CD1c-positive myeloid dendritic cell (primary cell): ENCODE data around the gene H19.

Source experiments
- DNase-seq: peaks from one replicate; pipeline ENCODE4 v3.0.0-alpha.2; 2016; ENCODE audit errors: extremely low spot score

The H19 gene

DNA sequence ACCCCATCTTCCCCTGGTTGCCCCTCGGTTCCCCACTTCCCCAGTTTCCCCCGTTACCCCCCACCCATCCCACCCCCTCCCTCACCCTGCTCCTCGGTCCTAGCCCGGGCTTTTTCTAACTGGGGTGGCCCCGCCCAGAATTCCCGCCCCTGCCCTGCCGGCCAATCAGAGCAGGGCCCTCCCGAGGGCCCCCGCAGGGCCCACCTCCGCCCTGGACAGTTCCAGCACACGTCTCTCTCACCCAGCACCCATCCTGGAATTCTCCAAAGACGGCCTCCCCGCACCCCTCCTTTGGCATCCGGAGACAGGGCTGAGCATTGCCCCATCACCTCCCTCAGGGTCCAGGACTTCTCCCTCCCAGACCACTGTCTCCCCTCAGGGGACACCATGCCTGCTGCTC is at the start of gene H19:
Gene H19 (minus strand): TSS at position 88 of the 400 bp plus-strand sequence.
- no peak for DNase-seq

DNA sequence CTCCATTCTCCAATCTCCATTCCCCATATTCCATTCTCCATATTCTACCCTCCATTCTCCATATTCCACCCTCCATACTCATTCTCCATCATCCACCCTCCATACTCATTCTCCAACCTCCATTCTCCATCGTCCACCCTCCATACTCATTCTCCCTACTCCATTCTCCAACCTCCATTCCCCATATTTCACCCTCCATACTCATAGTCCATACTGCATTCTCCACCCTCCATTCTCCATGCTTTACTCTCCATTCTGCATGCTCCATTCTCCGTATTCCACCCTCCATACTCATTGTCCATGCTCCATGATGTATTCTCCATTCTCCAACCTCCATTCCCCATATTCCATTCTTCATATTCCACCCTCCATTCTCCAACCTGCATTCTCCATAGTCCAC is 44.3 kb upstream of the H19 start:
- no peak for DNase-seq

DNA sequence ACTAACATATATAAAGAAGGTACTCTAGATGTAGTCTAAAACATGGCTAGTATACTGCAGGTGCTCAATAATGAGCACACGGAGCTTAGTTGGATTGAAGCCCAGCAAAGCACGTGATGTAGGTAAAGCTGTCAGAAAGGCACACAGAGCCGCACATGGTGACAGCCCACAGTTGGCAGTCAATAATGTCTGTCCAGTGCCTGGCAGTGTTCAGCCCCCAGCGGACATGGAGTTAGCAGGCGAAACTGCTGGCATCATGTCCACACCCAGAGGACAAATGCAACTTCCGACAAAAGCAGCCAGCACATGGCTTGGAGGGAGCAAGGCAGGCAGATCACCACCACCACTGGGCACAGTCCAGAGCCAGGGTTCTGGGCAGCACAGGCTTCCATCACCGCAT is 43.5 kb upstream of the H19 start:
- DNase-seq, result no peak

DNA sequence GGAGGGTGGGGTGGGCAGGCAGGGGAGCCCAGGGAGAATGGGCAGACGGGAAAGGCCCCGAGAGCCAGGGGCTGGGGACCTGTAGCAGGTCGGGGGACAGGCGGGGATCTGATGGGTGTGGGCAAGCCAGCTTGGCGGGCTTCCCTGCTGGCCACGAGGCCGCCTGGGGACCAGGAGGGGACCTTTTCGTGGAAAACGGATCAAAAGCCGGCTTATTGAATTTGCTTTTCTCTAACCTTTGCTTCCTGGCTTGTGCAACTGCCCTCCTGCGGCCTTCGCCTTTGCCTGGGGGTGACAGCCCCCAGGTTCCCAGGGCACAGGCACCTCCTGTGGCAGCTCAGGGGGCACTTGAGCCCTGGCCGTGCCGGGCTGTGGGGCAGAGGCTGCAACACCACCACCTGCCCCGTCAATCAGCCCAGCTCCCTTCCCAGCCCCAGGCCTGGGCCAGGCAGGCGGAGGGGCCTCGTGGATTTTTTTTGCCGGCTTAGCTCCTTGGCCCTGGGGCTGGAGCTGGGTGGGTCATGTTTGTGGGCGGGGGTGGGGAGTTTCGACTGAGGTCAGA is 41.6 kb upstream of the H19 start:
- no peak for DNase-seq

DNA sequence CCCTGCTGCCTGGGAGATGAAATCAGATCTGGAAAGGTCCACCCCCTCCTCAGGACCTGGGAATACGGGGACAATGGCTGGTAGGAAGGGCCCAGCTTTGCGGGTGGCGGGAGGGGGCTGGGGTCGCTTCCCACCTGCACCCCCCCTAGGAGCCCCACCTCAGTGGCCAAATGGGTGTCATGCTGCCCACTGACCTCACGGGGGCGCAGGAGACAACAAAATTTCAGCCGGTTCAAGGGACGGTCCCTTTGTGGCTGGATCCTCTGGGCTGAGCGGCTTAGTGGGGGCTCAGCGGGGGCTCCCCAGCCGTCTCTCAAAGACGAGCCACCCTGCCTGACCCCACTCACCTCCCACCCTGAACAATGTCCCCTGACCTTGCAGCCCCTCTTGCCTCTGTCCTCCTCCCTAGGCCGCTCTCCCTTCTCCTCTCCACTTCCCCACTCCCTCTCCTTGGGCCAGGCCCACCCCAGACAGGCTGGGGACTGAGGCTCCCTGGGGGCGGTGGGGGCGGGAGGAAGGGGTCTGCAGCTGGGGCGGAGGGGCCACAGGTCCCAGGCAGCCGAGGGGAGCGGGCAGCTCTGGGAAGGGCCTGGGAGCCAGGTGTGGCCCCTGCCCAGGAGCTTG is 39.3 kb upstream of the H19 start:
- DNase-seq, result no peak

DNA sequence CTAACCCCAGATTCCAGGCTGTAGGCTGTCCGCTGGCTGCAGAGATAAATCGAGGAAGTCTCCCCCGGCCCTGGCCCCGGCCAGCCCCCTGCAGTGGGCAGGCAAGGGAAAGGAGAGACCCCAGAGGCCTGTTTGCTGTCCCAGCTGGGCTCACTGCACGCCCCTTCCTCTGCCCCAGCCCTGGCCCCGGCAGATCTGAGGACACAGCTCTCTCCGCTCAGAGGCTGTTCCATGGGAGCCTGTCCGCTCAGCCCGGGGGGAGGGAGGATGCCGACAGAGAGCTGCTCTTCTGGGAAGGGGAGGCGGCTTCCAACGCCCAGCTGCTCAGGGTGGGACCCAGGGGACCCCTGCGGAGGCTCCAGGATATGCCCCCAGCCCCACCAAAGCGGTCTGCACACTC is 37.7 kb upstream of the H19 start:
- DNase-seq, result no peak

DNA sequence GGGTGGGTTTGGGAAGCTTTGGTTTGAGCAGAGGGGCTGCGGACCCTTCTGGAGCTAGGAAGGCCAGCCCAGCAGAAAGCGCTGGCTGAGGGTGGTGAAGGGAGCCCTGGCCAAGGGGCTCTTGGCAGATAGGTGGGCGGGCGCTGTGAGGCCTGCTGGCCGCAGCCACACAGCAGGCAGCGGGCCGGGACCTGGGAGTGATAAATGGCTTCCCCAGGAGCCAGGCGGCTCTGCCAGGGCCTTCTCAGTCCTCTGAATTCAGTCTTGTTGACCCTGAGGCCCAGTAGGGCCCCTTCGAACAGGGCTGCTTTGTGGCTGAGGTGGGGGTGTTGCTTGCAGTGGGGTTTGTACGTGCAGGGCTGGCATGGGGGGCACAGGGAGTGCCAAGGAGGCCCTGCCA is 33.4 kb upstream of the H19 start:
- DNase-seq, result no peak

DNA sequence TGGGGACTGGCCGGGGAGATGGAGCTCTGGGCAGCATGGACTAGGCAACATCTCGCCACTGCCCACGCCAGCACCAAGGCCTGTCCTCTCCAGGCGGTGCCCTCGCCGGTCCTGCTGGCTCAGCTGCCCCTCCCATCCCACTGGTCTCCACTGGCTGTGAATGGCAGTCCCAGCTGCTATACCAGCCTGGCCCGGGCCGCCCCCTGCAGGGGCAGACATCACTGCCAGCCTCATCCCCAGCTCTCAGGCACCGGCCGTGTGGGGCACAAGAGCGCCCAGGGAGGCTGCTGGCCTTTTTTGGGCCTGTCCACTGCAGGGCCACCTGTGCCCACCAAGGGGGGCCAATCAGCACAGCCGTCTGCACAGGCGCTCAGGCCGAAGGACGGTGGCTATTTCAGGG is 30.1 kb upstream of the H19 start:
- no peak for DNase-seq

DNA sequence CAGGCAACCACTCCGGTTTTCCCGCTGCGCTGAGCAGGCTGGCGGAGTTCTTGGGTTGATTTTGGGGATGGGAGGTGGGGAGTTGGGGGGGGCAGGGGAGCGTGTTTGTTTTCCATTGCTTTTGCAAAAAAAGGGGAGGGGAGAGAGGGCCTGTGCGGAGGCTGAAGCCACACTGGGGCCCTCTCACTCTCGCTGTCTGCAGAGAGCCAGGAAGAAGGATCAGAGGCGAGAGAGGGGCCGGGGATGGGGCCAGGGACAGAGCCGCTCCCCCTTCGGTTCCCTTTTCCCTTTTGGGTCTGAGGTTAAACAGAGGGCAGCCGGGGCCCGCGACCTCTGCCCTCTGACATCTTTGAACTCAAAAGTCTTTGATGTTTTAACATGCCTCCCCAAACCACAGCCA is 17.4 kb upstream of the H19 start:
- no peak for DNase-seq

DNA sequence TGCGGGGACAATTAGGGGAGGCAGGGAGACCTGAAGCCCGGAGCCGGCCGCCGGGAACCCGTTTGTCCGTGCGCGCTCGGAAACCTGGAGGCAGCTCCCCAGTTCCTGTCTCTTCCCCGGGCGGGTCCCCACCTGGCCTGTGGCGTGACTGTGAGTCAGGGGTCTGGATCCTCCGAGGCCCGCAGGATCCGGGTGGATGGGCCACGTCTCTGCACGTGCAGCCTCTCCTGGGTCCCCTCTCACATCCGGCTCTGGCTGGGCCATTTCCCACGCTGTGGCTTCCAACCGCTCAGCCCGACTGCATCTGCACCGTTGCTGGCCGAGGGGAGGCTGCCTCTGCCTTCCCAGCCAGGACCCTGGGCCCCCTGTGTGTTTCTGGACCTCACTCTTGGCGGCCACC is 14.8 kb upstream of the H19 start:
- DNase-seq, result no peak

DNA sequence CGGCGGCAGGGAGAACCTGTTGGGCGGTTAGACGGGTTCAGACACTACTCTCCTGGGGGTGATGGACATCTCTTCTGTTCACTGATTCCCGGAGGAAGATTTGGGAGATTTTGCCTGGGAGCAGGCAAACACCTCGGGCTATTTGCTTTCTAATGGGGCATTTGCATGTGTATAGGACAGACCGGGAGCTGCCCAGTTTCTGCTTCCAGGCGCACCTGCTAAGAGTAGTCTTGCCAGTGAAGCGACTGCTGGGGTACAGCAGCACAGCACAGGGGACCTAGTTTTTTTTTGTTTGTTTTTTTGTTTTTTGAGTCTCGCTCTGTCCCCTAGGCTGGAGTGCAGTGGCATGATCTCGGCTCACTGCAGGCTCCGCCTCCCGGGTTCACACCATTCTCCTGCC is 6.8 kb upstream of the H19 start:
- no peak for DNase-seq

DNA sequence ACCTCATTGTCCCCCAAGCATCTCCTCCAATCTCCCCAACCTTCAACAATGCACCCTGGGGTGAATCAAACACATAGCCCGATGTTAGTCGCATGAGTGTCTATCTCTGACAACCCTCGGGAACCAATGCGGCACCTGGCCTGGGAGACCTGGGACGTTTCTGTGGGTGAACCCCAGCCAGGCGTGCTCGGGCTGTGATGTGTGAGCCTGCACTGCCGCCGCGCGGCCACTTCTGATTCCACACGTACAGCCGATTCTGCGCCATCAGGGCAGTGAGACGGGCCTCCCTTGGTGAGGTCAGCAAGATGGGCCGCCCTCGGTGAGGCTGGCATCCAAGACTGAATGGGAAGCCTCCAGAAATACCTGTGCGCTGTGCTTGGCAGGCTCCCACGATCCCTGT is 5.2 kb upstream of the H19 start:
- DNase-seq, result no peak

DNA sequence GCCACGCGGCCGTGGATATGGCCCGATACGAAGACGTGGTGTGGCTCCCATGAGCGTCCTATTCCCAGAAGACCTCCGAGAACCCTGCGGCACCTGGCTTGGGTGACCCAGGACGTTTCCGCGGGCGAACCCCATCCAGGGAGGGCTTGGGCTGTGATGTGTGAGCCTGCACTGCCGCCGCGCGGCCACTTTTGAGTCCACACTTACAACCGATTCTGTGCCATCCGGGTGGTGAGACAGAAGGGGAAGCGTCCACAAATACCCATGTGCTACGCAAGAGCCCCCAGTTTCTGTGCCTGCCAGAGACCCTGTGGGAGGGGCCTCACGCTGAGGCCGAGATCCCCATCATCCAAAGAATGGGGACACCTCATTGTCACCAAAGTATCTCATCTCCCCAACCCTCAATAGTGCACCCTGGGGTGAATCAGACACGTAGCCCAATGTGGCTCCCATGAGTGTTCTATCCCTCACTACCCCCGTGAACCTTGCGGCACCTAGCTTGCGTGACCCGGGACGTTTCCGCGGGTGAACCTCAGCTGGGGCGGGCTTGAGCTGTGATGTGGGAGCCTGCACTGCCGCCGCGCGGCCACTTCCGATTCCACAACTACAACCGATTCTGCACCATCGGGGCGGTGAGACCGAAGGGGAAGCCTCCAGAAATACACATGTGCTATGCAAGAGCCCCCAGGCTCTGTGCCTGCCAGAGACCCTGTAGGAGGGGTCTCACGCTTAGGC is 4.6 kb upstream of the H19 start:
- DNase-seq, result no peak

DNA sequence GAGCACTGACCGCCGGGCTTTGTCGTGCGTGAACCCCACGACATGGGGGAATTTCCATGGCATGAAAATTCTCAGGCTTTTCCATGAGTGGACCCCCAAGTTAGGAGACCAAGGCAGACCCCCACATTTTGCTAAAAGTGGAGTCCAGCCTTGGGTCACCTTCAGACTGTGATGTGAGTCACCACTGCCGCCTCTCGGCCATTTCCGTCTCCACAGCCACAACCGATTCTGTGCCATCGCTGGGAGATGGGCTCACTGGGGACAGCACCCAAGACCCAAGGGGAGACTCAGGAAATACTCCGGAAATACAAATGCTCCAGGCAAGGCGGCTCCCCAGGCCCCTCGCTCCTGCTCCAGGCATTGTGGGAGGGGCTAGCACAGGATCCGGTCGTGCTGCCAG is 1.2 kb upstream of the H19 start:
- DNase-seq, result no peak

DNA sequence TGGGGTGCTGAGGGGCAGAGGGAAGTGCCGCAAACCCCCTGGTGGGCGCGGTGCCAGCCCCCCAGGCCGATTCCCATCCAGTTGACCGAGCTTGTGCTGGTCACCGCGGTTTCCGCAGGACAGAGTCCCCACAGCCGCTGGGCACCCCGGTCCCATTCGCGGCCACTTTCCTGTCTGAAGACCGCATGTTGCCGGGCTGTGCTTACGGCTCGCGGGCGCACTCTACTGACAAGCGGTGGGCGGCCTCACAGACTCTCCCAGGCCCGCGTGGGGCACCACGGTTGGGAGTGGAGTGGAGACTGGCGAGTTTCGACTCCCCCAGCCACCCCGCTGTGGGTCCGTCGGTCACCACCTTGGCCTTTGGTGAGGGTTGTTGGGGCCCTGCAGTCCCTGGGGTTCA is 648 bp upstream of the H19 start:
- no peak for DNase-seq

DNA sequence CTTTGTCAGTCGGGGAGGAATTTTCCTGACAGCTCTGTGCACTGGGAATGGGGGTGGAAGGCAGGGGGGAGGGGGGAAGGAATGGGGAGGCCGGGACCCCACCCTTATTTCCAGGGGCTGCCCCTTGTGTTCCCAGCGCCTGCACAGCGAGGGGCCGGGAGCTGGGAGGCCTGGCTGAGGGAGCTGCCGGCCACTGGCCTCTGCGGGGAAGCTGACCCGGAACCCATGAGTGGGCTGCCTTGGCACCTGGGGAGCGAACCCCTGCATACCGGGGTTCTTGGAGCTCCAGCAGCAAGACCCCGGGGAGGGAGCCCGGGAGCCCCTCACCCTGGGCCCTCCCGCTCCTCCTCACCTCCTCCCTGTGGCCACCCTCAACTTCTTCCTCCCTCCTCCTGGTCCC is 3.5 kb downstream of the H19 start:
- no peak for DNase-seq

DNA sequence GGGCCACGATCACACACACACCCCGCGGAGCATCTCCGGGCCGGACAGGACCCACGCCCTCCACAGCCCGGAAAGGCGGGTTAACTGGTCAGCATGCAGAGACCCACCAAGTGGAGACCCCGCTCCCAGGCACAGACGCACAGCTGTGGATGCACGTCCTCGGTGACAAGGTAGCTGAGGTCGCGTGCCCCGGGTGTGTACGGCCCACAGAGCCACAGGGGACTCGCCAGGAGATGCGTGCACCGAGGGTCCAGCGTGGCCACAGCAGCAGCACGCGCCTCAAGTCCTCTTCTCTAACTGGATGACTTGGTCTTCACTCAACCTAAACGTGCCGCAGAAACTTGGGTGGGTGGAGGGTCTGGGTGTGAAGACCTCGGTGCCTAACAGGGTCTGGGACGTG is 5.5 kb downstream of the H19 start:
- DNase-seq, result no peak

DNA sequence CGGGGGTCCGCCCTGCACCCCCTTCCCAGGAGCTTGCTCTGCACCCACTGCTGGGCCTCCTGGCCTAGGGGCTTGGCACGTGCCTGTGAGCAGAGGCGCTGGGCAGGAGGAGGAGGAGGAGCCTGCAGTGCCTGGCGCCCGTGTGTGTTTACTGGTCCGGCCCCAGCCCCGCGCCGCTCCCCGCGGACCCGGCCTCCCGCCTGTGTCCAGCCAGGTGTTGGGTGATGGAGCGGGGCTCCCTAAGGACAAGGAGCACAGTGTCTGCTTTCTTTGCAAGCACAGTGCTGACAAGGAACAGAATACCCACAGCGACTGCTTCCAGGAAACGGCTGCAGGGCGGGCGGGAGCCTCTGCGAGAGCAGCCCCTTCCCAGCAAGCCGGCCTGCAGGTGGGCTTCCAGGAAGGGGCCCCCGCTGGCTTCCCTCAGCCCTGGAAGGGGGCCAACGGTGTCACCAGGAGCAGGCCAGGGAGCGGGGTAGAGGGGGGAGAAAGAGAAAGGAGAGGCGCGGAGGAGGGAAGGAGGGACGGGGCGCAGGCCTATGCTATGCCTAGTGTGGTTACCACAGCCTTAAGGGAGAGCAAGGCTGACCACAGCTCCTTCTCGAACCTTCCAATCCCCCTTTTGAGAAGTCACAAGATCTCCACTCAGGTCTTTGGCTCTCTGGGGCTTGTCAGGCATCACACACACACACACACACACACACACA is 6.6 kb downstream of the H19 start:
- DNase-seq, result no peak

DNA sequence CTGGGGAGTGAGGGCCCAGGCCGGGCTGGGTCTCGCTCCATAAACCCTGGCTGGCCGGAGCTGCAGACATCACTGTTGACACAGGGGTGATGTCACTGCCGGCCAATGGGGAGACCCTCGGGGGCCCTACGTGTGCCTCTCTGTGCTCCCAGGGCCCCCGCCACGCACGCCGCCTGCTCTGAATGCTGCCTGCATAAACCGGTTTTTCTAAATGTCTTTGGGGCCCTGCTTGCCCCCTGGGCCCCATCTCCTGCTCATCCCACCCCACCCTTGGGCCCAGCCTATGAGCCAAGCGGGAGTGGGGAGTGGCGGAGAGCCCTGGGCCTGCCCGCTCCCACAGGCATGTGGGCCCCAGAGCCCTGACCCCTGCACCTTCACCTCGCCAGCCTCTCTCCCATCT is 7.7 kb downstream of the H19 start:
- no peak for DNase-seq

DNA sequence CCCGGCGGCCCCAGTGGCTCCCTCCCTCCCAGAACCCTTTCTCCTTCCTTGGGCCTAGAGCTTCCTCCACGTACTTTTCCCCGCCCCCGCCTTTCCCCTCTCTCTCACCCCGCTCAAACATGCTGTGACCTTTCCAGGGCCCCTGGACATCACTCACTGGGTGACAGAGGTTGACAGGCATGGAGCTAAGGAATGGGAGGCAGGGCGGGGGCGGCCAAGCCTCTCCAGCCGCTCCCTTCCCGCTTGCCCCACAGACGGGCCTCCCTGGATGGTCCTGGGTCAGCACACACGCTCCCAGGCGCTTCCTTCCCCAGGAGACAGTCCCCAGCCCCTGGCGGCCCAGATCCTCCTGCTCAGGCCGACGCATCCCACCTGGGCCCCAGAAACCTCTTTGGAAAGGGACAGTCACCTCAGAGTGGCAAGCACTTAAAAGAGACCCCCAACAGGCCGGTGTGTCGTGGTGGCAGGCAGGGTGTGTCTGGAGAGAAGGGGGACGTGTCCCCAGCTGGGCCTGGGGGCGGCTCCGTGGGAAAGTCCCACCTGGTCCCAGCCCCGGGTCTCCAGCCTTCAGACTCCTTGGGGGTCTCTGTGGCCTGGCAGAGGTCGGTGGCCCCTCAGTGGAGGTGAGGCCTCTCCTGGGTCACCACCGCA is 8.8 kb downstream of the H19 start:
- no peak for DNase-seq

DNA sequence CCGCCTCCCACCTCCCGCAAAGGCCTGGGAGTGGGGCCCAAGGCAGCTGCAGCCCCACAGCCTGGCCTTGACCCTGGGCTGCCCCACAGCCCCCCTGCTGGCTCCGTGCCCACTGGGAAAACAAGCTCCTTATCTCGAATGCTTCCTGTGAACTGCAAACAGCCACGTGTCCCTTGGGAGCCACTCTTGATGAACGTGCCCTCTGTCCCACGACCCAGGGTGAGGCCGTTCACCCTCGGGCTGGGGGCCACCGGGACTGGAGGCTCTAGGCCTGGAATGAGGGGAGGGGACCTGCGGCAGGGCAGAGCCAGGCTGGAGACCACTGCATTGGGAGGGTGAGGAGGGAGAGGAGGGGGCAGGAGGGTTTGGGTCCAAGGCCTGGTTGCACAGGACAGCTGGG is 9.5 kb downstream of the H19 start:
- no peak for DNase-seq

DNA sequence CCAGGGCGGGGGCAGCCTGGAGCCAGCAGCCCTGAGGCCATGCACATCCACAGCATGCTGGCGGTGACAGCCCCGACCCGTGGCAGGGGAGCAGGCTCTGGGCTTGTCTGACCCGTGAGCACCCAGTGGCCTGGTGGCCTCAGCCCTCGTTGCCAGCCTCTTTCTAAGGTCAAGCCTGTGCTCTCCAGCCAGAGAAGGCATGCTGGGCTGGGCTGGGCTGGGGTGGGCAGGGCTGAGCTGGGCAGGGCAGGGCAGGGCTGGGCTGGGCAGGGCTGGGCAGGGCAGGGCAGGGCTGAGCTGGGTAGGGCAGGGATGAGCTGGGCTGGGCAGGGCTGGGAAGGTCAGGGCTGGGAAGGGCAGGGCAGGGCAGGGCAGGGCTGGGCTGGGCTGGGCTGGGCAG is 10.6 kb downstream of the H19 start:
- no peak for DNase-seq

DNA sequence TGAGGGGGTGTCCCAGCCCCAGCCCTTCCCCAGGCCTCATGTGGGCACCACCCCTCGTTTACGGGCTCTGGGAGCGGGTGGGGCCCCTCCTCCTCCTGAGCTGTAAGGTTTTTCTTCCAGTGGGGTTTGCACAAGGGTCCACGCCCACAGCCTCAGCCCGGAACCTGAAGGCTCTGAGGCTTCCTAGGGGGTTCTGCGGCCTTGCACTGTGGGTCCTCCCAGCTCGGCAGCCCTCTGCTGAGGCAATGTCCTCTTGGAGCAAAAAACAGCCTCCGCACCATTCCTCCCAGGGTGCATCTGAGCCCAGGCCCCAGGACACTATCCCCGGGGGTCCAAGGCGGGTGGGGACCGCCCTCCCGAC is 14.1 kb downstream of the H19 start:
- DNase-seq, result no peak
